ENCODE measurements around the gene BSN.

Gene BSN

GRCh38 chr3:49553692-49554632, at the start of gene BSN:
Gene BSN (plus strand): TSS chr3:49554477. CDS start chr3:49554603, 126 bp downstream.
- Histone ChIP-seq H3K4me1 (ENCODE audit: control insufficient read depth in 1 of 2, insufficient read depth in 1 of 2, low read depth in 1 of 2, low read length in 1 of 2) (peaks cover 4 to 6% of the 10 kb centered on the region in 2 experiments), H3K36me3 (no peaks in the 10 kb centered on the region), H3K27me3 (peaks cover 99% of the 10 kb centered on the region), H3K4me3 (ENCODE audit: low read depth in 1 of 2, low read length in 1 of 2) (peak within 1 kb of the TSS in 1 of 2 experiments; percentile 47), H3K27ac (no peak within 1 kb of the TSS), H3K9me3 (no peaks in the 10 kb centered on the region)
- TF ChIP-seq CTCF (IDR thresholded peaks at IDR 0.05), result no peak

GRCh38 chr3:49506906-49507305, 47.4 kb upstream of the BSN start:
- Histone ChIP-seq H3K4me1 (ENCODE audit: control insufficient read depth in 1 of 2, insufficient read depth in 1 of 2, low read depth in 1 of 2, low read length in 1 of 2) (no peaks in the 10 kb centered on the region), H3K27ac (no peak overlapping the region), H3K9me3 (no peaks in the 10 kb centered on the region), H3K36me3 (peaks cover 10% of the 10 kb centered on the region), H3K4me3 (ENCODE audit: low read depth in 1 of 2, low read length in 1 of 2) (no peak overlapping the region), H3K27me3 (no peaks in the 10 kb centered on the region)
- TF ChIP-seq CTCF (IDR thresholded peaks at IDR 0.05), result no peak

- Histone ChIP-seq H3K27me3 (no peaks in the 10 kb centered on the region), H3K4me3 (ENCODE audit: low read depth in 1 of 2, low read length in 1 of 2) (no peak overlapping the region), H3K36me3 (peaks cover 10% of the 10 kb centered on the region), H3K9me3 (no peaks in the 10 kb centered on the region), H3K27ac (no peak overlapping the region), H3K4me1 (ENCODE audit: control insufficient read depth in 1 of 2, insufficient read depth in 1 of 2, low read depth in 1 of 2, low read length in 1 of 2) (no peaks in the 10 kb centered on the region)
- no peak for TF ChIP-seq CTCF (IDR thresholded peaks at IDR 0.05)
These were observed 45.2 kb upstream of the BSN start for GRCh38 chr3:49509028-49509561.

GRCh38 chr3:49511639-49512038, 42.6 kb upstream of the BSN start:
- peaks cover 10% of the 10 kb centered on the region for H3K36me3 ChIP-seq
- no peaks in the 10 kb centered on the region for H3K4me1 ChIP-seq (ENCODE audit: control insufficient read depth in 1 of 2, insufficient read depth in 1 of 2, low read depth in 1 of 2, low read length in 1 of 2)
- no peaks in the 10 kb centered on the region for H3K9me3 ChIP-seq
- H3K4me3 ChIP-seq (ENCODE audit: low read depth in 1 of 2, low read length in 1 of 2), result no peak overlapping the region
- no peak for TF ChIP-seq CTCF (IDR thresholded peaks at IDR 0.05)
- H3K27me3 ChIP-seq, result no peaks in the 10 kb centered on the region
- no peak overlapping the region for H3K27ac ChIP-seq

- H3K27me3 ChIP-seq, result no peaks in the 10 kb centered on the region
- no peak overlapping the region for H3K27ac ChIP-seq
- no peak overlapping the region for H3K4me3 ChIP-seq (ENCODE audit: low read depth in 1 of 2, low read length in 1 of 2)
- no peaks in the 10 kb centered on the region for H3K4me1 ChIP-seq (ENCODE audit: control insufficient read depth in 1 of 2, insufficient read depth in 1 of 2, low read depth in 1 of 2, low read length in 1 of 2)
- H3K9me3 ChIP-seq, result no peaks in the 10 kb centered on the region
- H3K36me3 ChIP-seq, result peaks cover 10% of the 10 kb centered on the region
- no peak for TF ChIP-seq CTCF (IDR thresholded peaks at IDR 0.05)
These were observed 41.4 kb upstream of the BSN start for GRCh38 chr3:49512781-49513355.
